ENCODE measurements around the gene MBOAT2.

GRCh38 chr2:8997631-8998030 is 5.9 kb downstream of the MBOAT2 start:
- TF ChIP-seq, protein P1, sequence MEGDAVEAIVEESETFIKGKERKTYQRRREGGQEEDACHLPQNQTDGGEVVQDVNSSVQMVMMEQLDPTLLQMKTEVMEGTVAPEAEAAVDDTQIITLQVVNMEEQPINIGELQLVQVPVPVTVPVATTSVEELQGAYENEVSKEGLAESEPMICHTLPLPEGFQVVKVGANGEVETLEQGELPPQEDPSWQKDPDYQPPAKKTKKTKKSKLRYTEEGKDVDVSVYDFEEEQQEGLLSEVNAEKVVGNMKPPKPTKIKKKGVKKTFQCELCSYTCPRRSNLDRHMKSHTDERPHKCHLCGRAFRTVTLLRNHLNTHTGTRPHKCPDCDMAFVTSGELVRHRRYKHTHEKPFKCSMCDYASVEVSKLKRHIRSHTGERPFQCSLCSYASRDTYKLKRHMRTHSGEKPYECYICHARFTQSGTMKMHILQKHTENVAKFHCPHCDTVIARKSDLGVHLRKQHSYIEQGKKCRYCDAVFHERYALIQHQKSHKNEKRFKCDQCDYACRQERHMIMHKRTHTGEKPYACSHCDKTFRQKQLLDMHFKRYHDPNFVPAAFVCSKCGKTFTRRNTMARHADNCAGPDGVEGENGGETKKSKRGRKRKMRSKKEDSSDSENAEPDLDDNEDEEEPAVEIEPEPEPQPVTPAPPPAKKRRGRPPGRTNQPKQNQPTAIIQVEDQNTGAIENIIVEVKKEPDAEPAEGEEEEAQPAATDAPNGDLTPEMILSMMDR (IDR thresholded peaks at IDR 0.05 in 4 of 5, conservative IDR thresholded peaks at IDR 0.05 in 1 of 5) = no peak
- TF ChIP-seq POLR2A (IDR thresholded peaks at IDR 0.05) = no peak
